Activated T-helper 2 cell treated with anti-CD3 and anti-CD28 coated beads, Interferon-gamma antibody, Interleukin-2, Interleukin-4, amounts not matched to agents 10 μg/mL and 5 μg/mL and 100 μg/mL, durations not matched to agents 14 hours and 24 hours and 36 hours (primary cell): Measurements from ENCODE around the gene BCLAF3. TPM values are rescaled to one million over a fixed set of nuclear protein-coding genes. Genes with fewer than 3 reads are reported as not detected.

Experiments used
- DNase-seq: peaks from one replicate; pipeline ENCODE4 v3.0.0; 2021; ENCODE audit warnings: low spot score
- H3K27ac Mint-ChIP-seq: one replicate; pipeline ENCODE4 v1.8.0; 2021; ENCODE audit warnings: mixed read lengths
- H3K27me3 Mint-ChIP-seq: one replicate; pipeline ENCODE4 v1.8.0; 2021; ENCODE audit warnings: low read depth, mixed read lengths
- H3K36me3 Mint-ChIP-seq: one replicate; pipeline ENCODE4 v1.8.0; 2021; ENCODE audit warnings: low read depth, mixed read lengths
- H3K4me1 Mint-ChIP-seq: one replicate; pipeline ENCODE4 v1.8.0; 2021; ENCODE audit warnings: low read depth, mixed read lengths
- H3K4me3 Mint-ChIP-seq: one replicate; pipeline ENCODE4 v1.8.0; 2021; ENCODE audit warnings: low read depth, mild to moderate bottlenecking, moderate library complexity, mixed read lengths
- H3K9me3 Mint-ChIP-seq: one replicate; pipeline ENCODE4 v1.8.0; 2021; ENCODE audit warnings: mixed read lengths
- intact Hi-C: fragments of 100-400 bp; cut with micrococcal nuclease; formaldehyde crosslinking; loops from one replicate; pipeline ENCODE4 v1.15.1; 2023
- total RNA-seq: library from RNA; stranded (reverse); gene quantifications from 2 replicates; pipeline ENCODE4 v1.2.3, GENCODE V29; 2022

The BCLAF3 gene
- total RNA-seq, 1 donor from 2014 or later, result 5.4 TPM

DNA sequence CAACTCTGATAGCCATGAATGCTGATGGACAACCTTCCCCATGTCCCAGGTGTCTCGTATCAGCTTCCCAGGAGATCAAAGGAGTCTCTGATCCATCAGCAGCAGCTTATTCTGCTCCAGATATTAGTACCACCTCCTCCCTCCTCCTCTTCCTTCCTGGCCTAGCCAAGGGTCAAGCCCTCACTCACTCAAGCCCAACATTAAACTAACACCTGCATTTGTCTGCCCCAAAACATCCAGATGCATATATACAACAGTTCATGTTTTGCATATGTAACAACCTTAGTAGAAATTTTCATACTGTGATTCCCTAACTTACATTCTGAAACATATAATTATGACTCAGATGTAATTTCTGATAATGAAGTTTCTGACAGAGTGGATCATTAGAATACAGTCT is 29.9 kb downstream of the BCLAF3 start:
- peaks cover 16% of the 10 kb centered on the region for H3K4me1 Mint-ChIP-seq
- H3K27me3 Mint-ChIP-seq, result no peaks in the 10 kb centered on the region
- H3K4me3 Mint-ChIP-seq, result no peak overlapping the region
- intact Hi-C loops, result no loop called here
- no peaks in the 10 kb centered on the region for H3K9me3 Mint-ChIP-seq
- H3K36me3 Mint-ChIP-seq, result peaks cover 15% of the 10 kb centered on the region
- no peak overlapping the region for H3K27ac Mint-ChIP-seq
- DNase-seq, result no peak

DNA sequence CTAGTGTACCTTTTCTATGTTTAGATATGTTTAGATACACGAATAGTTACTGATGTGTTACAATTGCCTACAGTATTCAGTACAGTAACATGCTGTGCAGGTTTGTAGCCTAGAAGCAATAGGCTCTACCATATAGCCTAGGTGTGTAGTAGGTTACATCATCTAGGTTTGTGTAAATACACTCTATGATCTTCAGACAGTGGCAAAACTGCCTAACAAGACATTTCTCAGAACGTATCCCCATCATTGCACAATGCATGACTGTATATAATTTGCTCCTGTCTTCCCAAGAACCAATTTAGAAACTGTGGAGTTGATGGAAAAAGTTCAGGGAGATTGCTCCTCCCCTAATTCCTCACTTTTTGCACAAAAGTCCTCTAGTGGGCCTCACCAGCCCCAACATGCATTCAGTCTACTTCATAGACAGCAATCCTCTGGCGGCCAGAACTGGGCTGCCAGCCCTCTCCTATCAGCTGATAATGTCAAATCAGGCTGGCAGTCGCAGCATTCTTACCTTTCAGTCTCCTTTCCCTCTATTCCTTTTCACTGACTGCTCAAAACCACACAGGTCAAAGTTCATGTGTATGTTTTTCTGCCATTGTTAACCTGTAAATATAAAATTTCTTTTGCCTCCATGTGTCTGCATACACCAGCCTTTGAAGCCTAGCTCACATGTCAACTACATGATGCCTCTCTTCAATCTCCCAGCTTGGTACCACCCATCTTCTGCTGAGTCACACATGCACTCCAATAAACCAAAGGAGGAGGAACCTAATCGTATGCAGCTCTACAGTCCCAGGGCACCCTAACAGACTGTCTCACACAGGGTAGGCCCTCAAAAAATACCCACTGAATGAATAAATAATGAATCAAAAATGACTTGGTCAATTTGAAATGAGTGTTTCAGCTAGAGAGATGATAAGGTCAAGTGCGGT is 32.0 kb downstream of the BCLAF3 start:
- Mint-ChIP-seq H3K27me3 (no peaks in the 10 kb centered on the region), H3K36me3 (peaks cover 4% of the 10 kb centered on the region), H3K27ac (no peak overlapping the region), H3K4me1 (peaks cover 2% of the 10 kb centered on the region), H3K9me3 (no peaks in the 10 kb centered on the region), H3K4me3 (no peak overlapping the region)
- DNase-seq, result no peak
- intact Hi-C loops, result no loop called here

DNA sequence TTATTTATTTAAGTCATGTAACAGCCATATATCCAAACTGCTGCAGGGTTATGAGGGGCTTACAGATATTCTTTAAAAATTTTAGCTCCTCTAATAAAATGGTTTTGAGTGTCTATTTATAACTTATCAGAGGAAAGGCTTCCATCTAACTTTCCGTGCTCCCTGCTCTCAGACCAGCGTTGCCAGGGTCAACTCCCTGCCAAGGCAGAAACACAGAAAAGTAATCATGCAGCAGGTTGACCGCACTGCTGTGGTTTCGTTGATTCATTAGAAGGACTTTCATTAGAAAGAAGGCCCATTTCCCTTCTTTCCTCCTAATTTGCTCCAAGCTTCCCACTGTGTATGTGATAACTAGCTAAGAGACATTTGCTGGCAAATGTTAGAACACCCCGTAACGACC is 33.9 kb downstream of the BCLAF3 start:
- Mint-ChIP-seq H3K36me3 (peaks cover 7% of the 10 kb centered on the region), H3K4me3 (no peak overlapping the region), H3K4me1 (peaks cover 2% of the 10 kb centered on the region), H3K27me3 (no peaks in the 10 kb centered on the region), H3K9me3 (no peaks in the 10 kb centered on the region), H3K27ac (no peak overlapping the region)
- DNase-seq, result no peak
- intact Hi-C loops, result no loop called here

DNA sequence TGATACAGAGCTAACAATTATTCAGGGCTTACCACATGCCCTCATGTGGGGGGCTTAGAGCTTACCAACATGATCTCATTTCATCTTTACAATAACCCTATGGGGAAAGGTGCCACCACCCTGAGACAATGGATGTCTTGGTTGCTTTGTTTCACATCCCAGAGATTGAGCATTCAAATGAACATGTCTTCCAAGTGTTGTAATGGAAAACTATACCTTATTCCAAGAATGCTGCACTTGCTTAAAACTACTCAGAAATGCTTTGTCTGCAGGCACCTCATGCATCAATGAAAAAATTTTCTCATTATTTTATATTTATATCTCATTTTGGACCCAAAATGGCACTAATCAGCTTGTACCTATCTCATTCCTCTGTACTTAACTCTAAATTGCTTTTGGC is 34.6 kb downstream of the BCLAF3 start:
- no peak for DNase-seq
- no peaks in the 10 kb centered on the region for H3K9me3 Mint-ChIP-seq
- H3K4me1 Mint-ChIP-seq, result peaks cover 2% of the 10 kb centered on the region
- H3K27me3 Mint-ChIP-seq, result no peaks in the 10 kb centered on the region
- H3K27ac Mint-ChIP-seq, result no peak overlapping the region
- H3K36me3 Mint-ChIP-seq, result peaks cover 7% of the 10 kb centered on the region
- intact Hi-C loops, result no loop called here
- H3K4me3 Mint-ChIP-seq, result no peak overlapping the region

DNA sequence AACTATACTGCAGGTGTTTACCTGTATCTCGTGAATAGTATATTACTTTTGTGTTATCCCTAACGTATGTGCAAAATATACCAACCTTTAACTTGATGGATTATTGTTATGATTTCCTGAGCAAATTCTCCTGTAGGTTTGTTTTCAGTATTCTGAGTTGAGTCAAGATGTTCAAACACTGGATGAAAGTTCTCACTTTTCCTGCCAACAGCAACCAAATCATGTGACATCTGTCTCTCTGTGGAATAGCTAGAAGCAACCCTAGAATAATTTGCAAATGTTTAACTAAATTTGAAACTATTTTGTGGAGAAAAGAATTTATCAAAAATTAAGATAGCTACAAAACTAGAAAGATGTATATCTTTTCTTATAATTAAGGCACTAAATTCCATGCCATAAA is 35.6 kb downstream of the BCLAF3 start:
- no peak overlapping the region for H3K27ac Mint-ChIP-seq
- no peaks in the 10 kb centered on the region for H3K9me3 Mint-ChIP-seq
- intact Hi-C loops, result no loop called here
- H3K4me1 Mint-ChIP-seq, result no peaks in the 10 kb centered on the region
- H3K4me3 Mint-ChIP-seq, result no peak overlapping the region
- DNase-seq, result no peak
- H3K36me3 Mint-ChIP-seq, result peaks cover 5% of the 10 kb centered on the region
- H3K27me3 Mint-ChIP-seq, result no peaks in the 10 kb centered on the region

DNA sequence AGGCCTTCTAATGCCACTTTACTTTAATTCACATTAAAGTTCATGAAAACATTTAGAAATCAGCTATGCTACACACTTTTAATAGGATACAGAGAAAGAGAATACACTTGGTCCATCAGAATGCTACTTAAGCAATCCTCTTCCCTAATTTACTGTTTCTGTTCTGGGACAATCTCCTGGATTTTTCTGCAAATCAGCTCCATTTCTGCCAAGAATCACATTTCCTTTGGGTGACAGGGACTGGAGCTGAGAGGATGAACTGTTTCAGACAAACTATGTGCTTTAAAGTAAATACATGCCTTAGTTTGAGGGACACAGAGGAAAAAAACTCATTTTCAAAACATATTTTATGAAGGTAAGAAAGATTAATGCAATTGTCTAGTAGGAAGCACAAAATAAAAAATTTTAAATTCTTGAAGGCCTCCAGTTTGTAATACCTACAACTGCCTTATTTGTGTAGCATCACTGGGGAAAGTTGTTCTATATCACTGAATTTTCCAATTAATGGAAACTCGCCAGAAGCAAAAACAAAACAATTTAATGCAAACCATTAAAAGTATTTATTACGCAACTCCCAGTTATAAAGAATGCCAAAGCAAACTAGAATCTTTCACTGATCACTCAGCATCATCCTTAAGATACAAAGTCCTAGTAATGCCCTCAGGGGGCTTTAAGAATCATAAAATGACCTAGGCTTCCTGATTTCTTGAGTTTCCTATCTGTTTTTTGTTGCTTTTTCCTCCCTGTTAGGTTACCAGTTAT is 36.3 kb downstream of the BCLAF3 start:
- Mint-ChIP-seq H3K27me3 (no peaks in the 10 kb centered on the region), H3K9me3 (no peaks in the 10 kb centered on the region), H3K27ac (no peak overlapping the region), H3K4me1 (no peaks in the 10 kb centered on the region), H3K36me3 (peaks cover 9% of the 10 kb centered on the region), H3K4me3 (no peak overlapping the region)
- intact Hi-C loops, result no loop called here
- DNase-seq, result no peak

DNA sequence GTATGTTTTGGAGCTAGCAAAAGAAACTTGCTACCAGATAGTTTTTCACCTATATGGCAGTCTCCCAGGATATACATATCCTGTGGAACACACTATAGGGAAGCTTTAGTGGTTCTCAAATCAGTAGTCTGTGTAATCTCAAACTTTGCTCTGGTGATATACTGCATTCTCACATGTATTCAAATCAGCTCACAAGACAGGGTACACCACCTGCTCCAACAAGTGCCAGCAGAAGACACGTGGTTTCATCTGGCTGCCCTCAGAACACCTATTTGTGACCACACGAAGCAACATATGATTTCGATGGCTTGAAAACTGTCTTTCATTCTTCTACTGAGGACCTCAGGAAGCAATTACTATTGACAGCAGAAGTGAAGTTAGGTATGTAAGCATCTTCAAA is 37.7 kb downstream of the BCLAF3 start:
- peaks cover 18% of the 10 kb centered on the region for H3K36me3 Mint-ChIP-seq
- H3K27me3 Mint-ChIP-seq, result no peaks in the 10 kb centered on the region
- H3K4me3 Mint-ChIP-seq, result no peak overlapping the region
- H3K4me1 Mint-ChIP-seq, result no peaks in the 10 kb centered on the region
- intact Hi-C loops, result no loop called here
- H3K27ac Mint-ChIP-seq, result no peak overlapping the region
- H3K9me3 Mint-ChIP-seq, result no peaks in the 10 kb centered on the region
- DNase-seq, result no peak

DNA sequence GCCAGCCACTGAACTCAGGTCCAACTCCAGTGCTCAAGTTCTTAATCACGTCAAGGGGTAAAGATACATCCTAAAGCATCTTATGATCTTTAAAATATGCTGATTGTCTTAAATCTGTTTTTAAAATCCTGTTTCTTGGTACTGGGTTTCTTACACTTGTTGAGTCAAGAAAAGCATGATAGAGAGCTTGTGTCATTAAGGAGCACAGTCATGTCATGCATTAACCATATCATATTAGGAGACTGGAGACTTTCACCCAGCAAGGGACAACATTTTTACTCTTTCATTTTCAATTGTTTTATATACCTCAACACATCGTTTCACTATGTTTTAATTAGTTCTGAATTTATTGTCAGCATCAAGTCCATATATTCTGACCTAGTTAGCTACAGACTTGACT is 41.5 kb downstream of the BCLAF3 start:
- Mint-ChIP-seq H3K4me1 (no peaks in the 10 kb centered on the region), H3K27ac (no peak overlapping the region), H3K36me3 (peaks cover 30% of the 10 kb centered on the region), H3K4me3 (no peak overlapping the region), H3K27me3 (no peaks in the 10 kb centered on the region), H3K9me3 (peaks cover 5% of the 10 kb centered on the region)
- no peak for DNase-seq
- intact Hi-C loops, result no loop called here

DNA sequence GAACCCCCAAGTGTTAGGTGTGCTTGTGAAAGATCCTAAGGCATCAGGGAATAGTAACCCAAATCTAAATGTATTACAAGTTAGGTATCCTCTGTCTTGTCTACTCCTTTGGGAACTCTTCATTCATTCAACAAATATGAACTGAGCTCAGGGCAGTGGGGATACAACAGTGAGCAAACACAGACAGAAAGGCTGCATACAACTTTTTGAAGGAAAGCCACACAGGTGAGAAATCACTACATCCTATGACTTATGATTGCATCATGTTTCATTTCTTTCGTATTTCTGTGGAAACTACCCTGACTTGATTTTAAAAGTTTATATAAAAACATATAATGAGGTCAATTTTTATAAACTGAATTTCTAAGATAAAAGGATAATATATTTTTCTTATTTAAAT is 43.2 kb downstream of the BCLAF3 start:
- Mint-ChIP-seq H3K27ac (no peak overlapping the region), H3K4me1 (no peaks in the 10 kb centered on the region), H3K36me3 (peaks cover 28% of the 10 kb centered on the region), H3K4me3 (no peak overlapping the region), H3K9me3 (peaks cover 5% of the 10 kb centered on the region), H3K27me3 (no peaks in the 10 kb centered on the region)
- DNase-seq, result no peak
- intact Hi-C loops, result no loop called here

Other genes with a start within 250 kb of the BCLAF3 start
- gene SH3KBP1, start 103.5 kb downstream of the BCLAF3 start, total RNA-seq, result 61.6 and 67.9 TPM in 2 replicates
- gene MAP7D2, start 125.8 kb upstream of the BCLAF3 start, total RNA-seq, result 0.21 and 0.46 TPM in 2 replicates
- gene EIF1AX, start 150.8 kb upstream of the BCLAF3 start, total RNA-seq, result 94.1 and 94.5 TPM in 2 replicates